GM23338 (cell line): Measurements from ENCODE around the gene PM20D1.

Source experiments
- CTCF ChIP-seq, 2 experiments: fragments of 200-600 bp in 1 of 2; sonication (generic) in 1 of 2; conservative IDR thresholded peaks; 2 replicates each; pipeline versions ENCODE4 v1.5.1 to v1.6.1; 2016 to 2017; ENCODE audit warnings: antibody characterized with exemption in 2 of 2, low read depth in 2 of 2, mild to moderate bottlenecking in 2 of 2, moderate library complexity in 1 of 2
- ETS1 ChIP-seq: IDR thresholded peaks from 2 replicates; pipeline ENCODE4 v1.6.1; 2016; ENCODE audit warnings: antibody characterized with exemption
- EZH2 ChIP-seq: fragments of 200-600 bp; sonication (generic); IDR thresholded peaks from one replicate; pipeline ENCODE4 v1.8.0; 2017; ENCODE audit warnings: antibody characterized with exemption, mild to moderate bottlenecking, low read depth; ENCODE audit not compliant: unreplicated experiment
- EZH2phosphoT487 ChIP-seq: fragments of 200-600 bp; sonication (generic); IDR thresholded peaks from one replicate; pipeline ENCODE4 v1.8.1; 2018; ENCODE audit warnings: antibody characterized with exemption; ENCODE audit not compliant: unreplicated experiment
- JUNB ChIP-seq: IDR thresholded peaks from one replicate; pipeline ENCODE4 v1.6.1; 2016; ENCODE audit warnings: antibody characterized with exemption; ENCODE audit not compliant: unreplicated experiment
- POLR2AphosphoS5 ChIP-seq: IDR thresholded peaks from 2 replicates; pipeline ENCODE4 v1.6.1; 2016; ENCODE audit warnings: antibody characterized with exemption, low read depth
- REST ChIP-seq: IDR thresholded peaks from one replicate; pipeline ENCODE4 v1.6.1; 2018; ENCODE audit warnings: antibody characterized with exemption; ENCODE audit not compliant: unreplicated experiment

- TF ChIP-seq JUNB (no peak), CTCF (conservative IDR thresholded peaks at IDR 0.05; ENCODE audit: low read depth in 2 of 2) (no peak), REST (no peak), POLR2AphosphoS5 (no peak), EZH2 (no peak), ETS1 (no peak), EZH2phosphoT487 (no peak)
These were observed 20.3 kb upstream of the PM20D1 start for GRCh38 chr1:205870236-205870635.
